ENCODE results near the gene SLC28A2. TPM values are rescaled to one million over a fixed set of nuclear protein-coding genes. Genes with fewer than 3 reads are reported as not detected.

Gene SLC28A2
- total RNA-seq, 2 donors from 2014 or later: 21.6 to 54.9 TPM

- no peak for DNase-seq
- Histone ChIP-seq H3K4me1 (no peaks in the 10 kb centered on the region), H3K27ac (no peak overlapping the region), H3K27me3 (no peaks in the 10 kb centered on the region), H3K4me3 (no peak overlapping the region), H3K9me3 (no peaks in the 10 kb centered on the region), H3K36me3 (no peaks in the 10 kb centered on the region), H3K9ac (ENCODE audit: low read depth in 2 of 2, low read length in 2 of 2) (no peak overlapping the region)
- no peak for TF ChIP-seq CTCF (IDR thresholded peaks at IDR 0.05)
- intact Hi-C loops (cut with DNase I): no loop called here
Observed at GRCh38 chr15:45221967-45222366, 30.1 kb upstream of the SLC28A2 start.

GRCh38 chr15:45224621-45225217 lies 27.3 kb upstream of the SLC28A2 start:
- TF ChIP-seq CTCF (IDR thresholded peaks at IDR 0.05): no peak
- Histone ChIP-seq H3K9me3 (no peaks in the 10 kb centered on the region), H3K27ac (no peak overlapping the region), H3K27me3 (no peaks in the 10 kb centered on the region), H3K9ac (ENCODE audit: low read depth in 2 of 2, low read length in 2 of 2) (no peak overlapping the region), H3K4me1 (no peaks in the 10 kb centered on the region), H3K36me3 (no peaks in the 10 kb centered on the region), H3K4me3 (no peak overlapping the region)
- intact Hi-C loops (cut with DNase I): no loop called here
- no peak for DNase-seq

GRCh38 chr15:45225506-45226273 lies 26.3 kb upstream of the SLC28A2 start:
- no peak overlapping the region for H3K4me3 ChIP-seq
- no peak for TF ChIP-seq CTCF (IDR thresholded peaks at IDR 0.05)
- H3K9me3 ChIP-seq: no peaks in the 10 kb centered on the region
- no peaks in the 10 kb centered on the region for H3K36me3 ChIP-seq
- no peak for DNase-seq
- no peaks in the 10 kb centered on the region for H3K27me3 ChIP-seq
- intact Hi-C loops (cut with DNase I): no loop called here
- no peak overlapping the region for H3K27ac ChIP-seq
- H3K9ac ChIP-seq (ENCODE audit: low read depth in 2 of 2, low read length in 2 of 2): no peak overlapping the region
- no peaks in the 10 kb centered on the region for H3K4me1 ChIP-seq

- Histone ChIP-seq H3K36me3 (no peaks in the 10 kb centered on the region), H3K9me3 (no peaks in the 10 kb centered on the region), H3K9ac (ENCODE audit: low read depth in 2 of 2, low read length in 2 of 2) (no peak overlapping the region), H3K4me3 (no peak overlapping the region), H3K4me1 (no peaks in the 10 kb centered on the region), H3K27ac (no peak overlapping the region), H3K27me3 (no peaks in the 10 kb centered on the region)
- DNase-seq: no peak
- intact Hi-C loops (cut with DNase I): no loop called here
- TF ChIP-seq CTCF (IDR thresholded peaks at IDR 0.05): no peak
Observed at GRCh38 chr15:45228931-45229330, 23.1 kb upstream of the SLC28A2 start.

- H3K36me3 ChIP-seq: no peaks in the 10 kb centered on the region
- no peak overlapping the region for H3K9ac ChIP-seq (ENCODE audit: low read depth in 2 of 2, low read length in 2 of 2)
- intact Hi-C loops (cut with DNase I): no loop called here
- no peaks in the 10 kb centered on the region for H3K4me1 ChIP-seq
- H3K27me3 ChIP-seq: no peaks in the 10 kb centered on the region
- no peaks in the 10 kb centered on the region for H3K9me3 ChIP-seq
- no peak for TF ChIP-seq CTCF (IDR thresholded peaks at IDR 0.05)
- DNase-seq: no peak
- H3K4me3 ChIP-seq: no peak overlapping the region
- H3K27ac ChIP-seq: no peak overlapping the region
Observed at GRCh38 chr15:45230245-45230965, 21.6 kb upstream of the SLC28A2 start.
